SK-N-SH (cell line): ENCODE data around the gene DCAF10.

ENCODE experiments used
- CTCF ChIP-seq: fragments of 200-600 bp; sonication (generic); IDR thresholded peaks from 2 replicates; pipeline ENCODE4 v1.6.1; 2017; ENCODE audit warnings: antibody characterized with exemption, mild to moderate bottlenecking, moderate library complexity
- EP300 ChIP-seq, 2 experiments: IDR thresholded peaks; 2 replicates each; pipeline versions ENCODE4 v1.4.0 to v1.6.1; 2012; ENCODE audit warnings: borderline replicate concordance in 1 of 2, low read depth in 1 of 2, low read length in 1 of 2
- EZH2phosphoT487 ChIP-seq: fragments of 200-600 bp; sonication (generic); IDR thresholded peaks from 2 replicates; pipeline ENCODE4 v1.6.1; 2017; ENCODE audit warnings: low read depth, mixed run types, mild to moderate bottlenecking, antibody characterized with exemption, moderate library complexity, borderline replicate concordance
- FOXM1 ChIP-seq: IDR thresholded peaks from 2 replicates; pipeline ENCODE4 v1.4.0; 2012; ENCODE audit warnings: low read depth, mild to moderate bottlenecking
- GABPA ChIP-seq: IDR thresholded peaks from 2 replicates; pipeline ENCODE4 v1.4.0; 2012; ENCODE audit warnings: low read depth, mild to moderate bottlenecking
- MAX ChIP-seq: IDR thresholded peaks from 2 replicates; pipeline ENCODE4 v1.4.0; 2012; ENCODE audit warnings: low read depth
- MEF2A ChIP-seq: IDR thresholded peaks from 2 replicates; pipeline ENCODE4 v1.4.0; 2012; ENCODE audit warnings: low read depth, borderline replicate concordance
- MXI1 ChIP-seq: IDR thresholded peaks from 2 replicates; pipeline ENCODE4 v1.6.1; 2012; ENCODE audit warnings: mild to moderate bottlenecking, low read depth, low read length, improper control_type of control experiment
- NFIC ChIP-seq: IDR thresholded peaks from 2 replicates; pipeline ENCODE4 v1.4.0; 2012; ENCODE audit warnings: borderline replicate concordance
- NRF1 ChIP-seq: IDR thresholded peaks from 2 replicates; pipeline ENCODE4 v1.6.1; 2012; ENCODE audit warnings: low read depth, mild to moderate bottlenecking, low read length
- RAD21 ChIP-seq: IDR thresholded peaks from 2 replicates; pipeline ENCODE4 v1.6.1; 2012; ENCODE audit warnings: mild to moderate bottlenecking, low read length
- REST ChIP-seq: IDR thresholded peaks from 2 replicates; pipeline ENCODE4 v1.6.1; 2012; ENCODE audit warnings: mild to moderate bottlenecking, low read depth, low read length, moderate library complexity
- USF1 ChIP-seq: IDR thresholded peaks from 2 replicates; pipeline ENCODE4 v1.4.0; 2012; ENCODE audit warnings: low read depth, borderline replicate concordance
- USF2 ChIP-seq: fragments of 150-350 bp; IDR thresholded peaks from 2 replicates; pipeline ENCODE4 v1.6.1; 2017; ENCODE audit warnings: antibody characterized with exemption, low read length, low read depth, borderline replicate concordance

- TF ChIP-seq CTCF: no peak
- no peak for TF ChIP-seq REST
- no peak for TF ChIP-seq USF1
- TF ChIP-seq MEF2A: no peak
- TF ChIP-seq MAX: no peak
- no peak for TF ChIP-seq NRF1
- TF ChIP-seq EZH2phosphoT487: no peak
- TF ChIP-seq NFIC: no peak
- TF ChIP-seq MXI1: no peak
- TF ChIP-seq FOXM1: no peak
- no peak for TF ChIP-seq USF2
- TF ChIP-seq GABPA: no peak
- no peak for TF ChIP-seq EP300 (IDR thresholded peaks at IDR 0.05; ENCODE audit: borderline replicate concordance in 1 of 2, low read depth in 1 of 2, low read length in 1 of 2)
- no peak for TF ChIP-seq RAD21
Measured at GRCh38 chr9:37761511-37761910, 39.1 kb upstream of the DCAF10 start.
